Choroid plexus epithelial cell (primary cell): Measurements from ENCODE around the gene ZNF28.
"Not testable (repeated sequence)": the region's sequence is repeated elsewhere in the genome, so short reads cannot be mapped to it uniquely, and the experiment has no call there.

Experiments used
- DNase-seq: peaks from one replicate; pipeline ENCODE4 v3.0.0-alpha.2; 2010; ENCODE audit warnings: low read depth
- H3K4me3 ChIP-seq: 2 replicates; pipeline ENCODE4 v1.5.1; 2011; ENCODE audit warnings: low read depth, mild to moderate bottlenecking, control low read depth, low read length, moderate library complexity
- CTCF ChIP-seq: conservative IDR thresholded peaks from 2 replicates; pipeline ENCODE4 v1.5.1; 2011; ENCODE audit warnings: low read depth, mild to moderate bottlenecking, control low read depth, inconsistent platforms, low read length, moderate library complexity

The ZNF28 gene

DNA sequence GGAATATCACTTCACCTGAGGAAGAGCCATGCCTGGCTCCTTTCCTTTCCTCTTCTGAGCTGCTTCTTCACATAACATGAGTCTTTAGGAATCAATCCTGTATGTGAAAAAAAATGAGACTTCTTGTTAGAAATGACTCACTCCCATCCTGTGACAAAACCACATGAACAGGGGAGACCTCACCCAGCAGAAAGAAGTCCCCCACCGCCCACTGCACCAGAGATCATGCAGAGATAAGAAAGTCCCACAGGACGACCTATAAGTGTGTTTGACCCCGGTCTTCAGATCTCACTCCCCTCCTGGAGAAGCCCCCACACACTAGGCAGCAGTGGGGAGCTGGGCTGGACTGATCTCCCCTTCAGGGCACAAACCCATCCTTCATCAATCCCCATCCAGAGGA is 42.6 kb downstream of the ZNF28 start:
- peak; percentile 22 for DNase-seq
- no peak for TF ChIP-seq CTCF
- no peak overlapping the region for H3K4me3 ChIP-seq

DNA sequence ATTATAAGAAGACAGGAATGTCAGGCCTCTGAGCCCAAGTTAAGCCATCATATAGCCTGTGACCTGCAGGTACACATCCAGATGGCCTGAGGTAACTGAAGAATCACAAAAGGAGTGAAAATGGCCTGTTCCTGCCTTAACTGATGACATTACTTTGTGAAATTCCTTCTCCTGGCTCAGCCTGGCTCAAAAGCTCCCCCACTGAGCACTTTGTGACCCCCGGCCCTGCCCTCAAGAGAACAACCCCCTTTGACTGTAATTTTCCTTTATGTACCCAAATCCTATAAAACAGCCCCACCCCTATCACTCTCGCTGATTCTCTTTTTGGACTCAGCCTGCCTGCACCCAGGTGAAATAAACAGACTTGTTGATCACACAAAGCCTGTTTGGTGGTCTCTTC is 65.0 kb downstream of the ZNF28 start:
- not testable (repeated sequence) for H3K4me3 ChIP-seq, DNase-seq

DNA sequence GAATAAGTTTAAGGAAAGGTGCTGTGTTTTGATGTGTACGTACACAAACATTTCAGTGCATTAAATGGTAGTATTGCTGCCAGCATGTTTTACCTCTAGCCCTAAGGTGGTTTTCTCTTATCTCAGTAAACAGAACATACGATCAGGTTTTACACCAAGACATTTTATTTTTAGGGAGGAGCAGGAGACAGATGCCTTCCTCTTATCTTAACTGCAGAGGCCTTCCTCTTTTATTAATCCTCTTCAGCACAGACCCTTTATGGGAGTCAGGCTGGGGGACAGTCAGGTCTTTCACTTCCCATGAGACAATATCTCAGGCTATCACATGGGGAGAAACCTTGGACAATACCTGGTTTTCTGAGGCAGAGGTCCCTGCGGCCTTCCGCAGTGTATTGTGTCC is 71.7 kb downstream of the ZNF28 start:
- DNase-seq, result no peak
- TF ChIP-seq CTCF, result no peak
- H3K4me3 ChIP-seq, result no peak overlapping the region

GRCh38 chr19:52748336-52748950 is 73.0 kb downstream of the ZNF28 start:
- peak; percentile 51 for TF ChIP-seq CTCF
- DNase-seq, result peak; percentile 74
- H3K4me3 ChIP-seq, result no peak overlapping the region
